Activated CD8-positive, alpha-beta T cell treated with anti-CD3 and anti-CD28 coated beads for 36 hours (primary cell): ENCODE measurements around the gene TNS2. TPM values are rescaled to one million over a fixed set of nuclear protein-coding genes. Genes with fewer than 3 reads are reported as not detected.

Experiments
- ATAC-seq: fragments of 200-7000 bp; cut with Tn5 transposase; one replicate; pipeline ENCODE4 v1.10.0; 2021; ENCODE audit warnings: mild to moderate bottlenecking, moderate library complexity
- CTCF ChIA-PET: fragments of 350-600 bp; sonication (Branson Sonifier 250); formaldehyde crosslinking; loops from one replicate; lab custom pipeline; 2021; ENCODE audit warnings: antibody characterized with exemption; lab: Charles Lee
- POLR2A ChIA-PET: fragments of 350-600 bp; sonication (Branson Sonifier 250); formaldehyde crosslinking; loops from one replicate; lab custom pipeline; 2021; ENCODE audit warnings: antibody characterized with exemption; lab: Charles Lee
- DNase-seq: peaks from one replicate; pipeline ENCODE4 v3.0.0-alpha.2; 2020
- H3K27ac Mint-ChIP-seq: one replicate; pipeline ENCODE4 v1.8.0; 2021; ENCODE audit warnings: mild to moderate bottlenecking, mixed read lengths
- H3K27me3 Mint-ChIP-seq: one replicate; pipeline ENCODE4 v1.8.0; 2021; ENCODE audit warnings: mixed read lengths
- H3K36me3 Mint-ChIP-seq: one replicate; pipeline ENCODE4 v1.8.0; 2021; ENCODE audit warnings: low read depth, mixed read lengths
- H3K4me1 Mint-ChIP-seq: one replicate; pipeline ENCODE4 v1.8.0; 2021; ENCODE audit warnings: low read depth, mixed read lengths
- H3K4me3 Mint-ChIP-seq: one replicate; pipeline ENCODE4 v1.8.0; 2021; ENCODE audit warnings: mild to moderate bottlenecking, moderate library complexity, mixed read lengths
- H3K9me3 Mint-ChIP-seq: one replicate; pipeline ENCODE4 v1.8.0; 2021; ENCODE audit warnings: mixed read lengths
- CTCF ChIP-seq: fragments of 200-600 bp; IDR thresholded peaks from one replicate; pipeline ENCODE4 v1.8.0; 2022; ENCODE audit warnings: antibody characterized with exemption, mild to moderate bottlenecking
- intact Hi-C: fragments of 100-400 bp; cut with micrococcal nuclease; formaldehyde crosslinking; loops from one replicate; pipeline ENCODE4 v1.10.0; 2022
- total RNA-seq, 2 experiments: library from RNA; stranded (reverse); gene quantifications; one replicate each; pipeline ENCODE4 v1.2.3, GENCODE V29; 2021

Gene TNS2
- total RNA-seq, 2 experiments from 2014 or later: 1.1 to 1.6 TPM

DNA sequence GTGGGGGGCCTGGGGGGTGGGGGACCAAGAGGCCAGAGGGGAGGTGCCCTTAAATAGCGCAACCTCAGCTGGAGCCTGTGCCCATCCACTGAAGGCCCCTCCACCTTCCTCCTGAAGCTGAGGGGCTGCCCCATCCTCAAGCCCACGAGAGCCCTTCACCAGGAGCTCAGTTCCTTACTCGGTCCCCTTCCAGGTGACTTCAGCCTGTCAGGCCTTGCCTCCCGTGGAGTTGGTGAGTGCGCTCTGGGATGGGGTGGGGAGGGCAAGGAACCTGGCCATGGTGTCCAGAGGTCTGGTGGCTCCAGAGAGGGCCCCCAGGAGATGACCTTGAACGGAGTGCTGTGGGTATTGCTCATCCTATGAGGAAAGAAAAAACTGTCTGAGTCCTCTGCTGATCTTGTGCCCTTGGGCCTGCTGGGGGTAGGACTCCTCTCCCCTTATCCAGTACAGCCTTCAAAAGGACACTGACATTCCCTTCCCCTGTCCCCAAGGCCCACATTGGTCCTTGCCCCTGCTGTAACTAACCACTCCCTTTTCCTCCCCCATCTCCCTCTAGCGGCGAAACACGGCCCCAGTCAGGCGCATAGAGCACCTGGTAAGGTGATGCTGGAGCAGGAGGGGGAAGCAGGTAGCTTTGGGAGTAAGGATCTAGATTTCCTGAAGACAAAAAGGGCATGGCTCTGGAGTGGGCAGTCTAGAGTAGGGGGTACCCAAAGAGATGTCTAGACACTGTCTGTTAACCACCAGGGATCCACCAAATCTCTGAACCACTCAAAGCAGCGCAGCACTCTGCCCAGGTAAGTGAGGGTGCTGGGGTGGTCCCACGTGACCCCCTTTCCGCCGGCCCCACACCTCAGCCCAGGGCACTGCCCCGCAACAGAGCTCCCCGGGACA lies 3.6 kb downstream of the TNS2 start:
- CTCF ChIA-PET: interaction anchor here (0.6 to 7.5 kb wide), 20 partner anchors 7 to 291 kb away, joined by 3 to 93 read pairs (median 5); partner anchors contain the start of genes AAAS, EIF4B, IGFBP6 and SOAT2
- no peaks in the 10 kb centered on the region for H3K9me3 Mint-ChIP-seq

DNA sequence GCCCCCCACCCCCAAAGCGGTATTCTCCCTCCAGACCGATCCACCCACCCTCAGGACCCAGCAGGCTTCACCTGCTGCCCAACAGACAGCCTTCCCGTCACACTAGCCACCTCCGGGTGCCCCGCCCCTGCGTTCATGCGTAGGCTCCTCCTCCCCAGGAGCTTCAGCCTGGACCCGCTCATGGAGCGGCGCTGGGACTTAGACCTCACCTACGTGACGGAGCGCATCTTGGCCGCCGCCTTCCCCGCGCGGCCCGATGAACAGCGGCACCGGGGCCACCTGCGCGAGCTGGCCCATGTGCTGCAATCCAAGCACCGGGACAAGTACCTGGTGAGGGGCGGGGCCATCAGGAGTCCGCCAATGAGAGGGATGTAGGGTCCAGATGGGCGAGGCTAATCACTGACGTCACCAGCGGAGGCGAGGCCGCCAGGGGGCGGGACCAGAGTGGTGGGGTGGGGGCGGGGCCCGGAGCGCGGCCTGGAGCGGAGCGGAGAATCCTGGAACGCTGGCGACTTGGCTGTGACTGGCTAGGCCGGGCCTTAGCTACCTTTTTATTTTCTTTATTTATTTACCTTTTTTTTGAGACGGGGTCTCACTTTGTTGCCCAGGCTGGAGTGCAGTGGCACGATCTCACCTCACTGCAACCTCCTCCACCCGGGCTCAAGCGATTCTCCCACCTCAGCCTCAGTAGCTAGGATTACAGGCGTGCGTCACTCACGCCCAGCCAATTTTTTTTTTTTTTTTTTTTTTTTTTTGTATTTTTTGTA lies 4.4 kb downstream of the TNS2 start:
- H3K9me3 Mint-ChIP-seq: no peaks in the 10 kb centered on the region
- DNase-seq (peak; percentile 97), ATAC-seq (peak; percentile 96)
- intact Hi-C loops: no loop called here
- no peak for TF ChIP-seq CTCF
- H3K27ac Mint-ChIP-seq: peak overlapping the region; percentile 90
- H3K27me3 Mint-ChIP-seq: no peaks in the 10 kb centered on the region
- no peaks in the 10 kb centered on the region for H3K36me3 Mint-ChIP-seq
- ChIA-PET CTCF (interaction anchor here (0.6 to 7.5 kb wide), 19 partner anchors 8 to 325 kb away, joined by 3 to 93 read pairs (median 5); partner anchors contain the start of genes AAAS, EIF4B, IGFBP6 and SOAT2), POLR2A (interaction anchor here (0.8 to 2.8 kb wide), 10 partner anchors 10 to 105 kb away, joined by 3 to 15 read pairs (median 3); partner anchors contain the start of gene SPRYD3)
- H3K4me1 Mint-ChIP-seq: peaks cover 10% of the 10 kb centered on the region
- peak overlapping the region; percentile 91 for H3K4me3 Mint-ChIP-seq

More for the DNA sequence above, 3.6 kb downstream of the TNS2 start:
- ATAC-seq (peak; percentile 14), DNase-seq (peak; percentile 64)
- H3K4me3 Mint-ChIP-seq: peak overlapping the region; percentile 91
- no peaks in the 10 kb centered on the region for H3K27me3 Mint-ChIP-seq
- POLR2A ChIA-PET: interaction anchor here (0.9 to 2.8 kb wide), 11 partner anchors 11 to 64 kb away, joined by 3 to 15 read pairs (median 3); partner anchors contain the start of gene SPRYD3
- H3K4me1 Mint-ChIP-seq: peaks cover 18% of the 10 kb centered on the region
- peak; percentile 53 for TF ChIP-seq CTCF
- peak overlapping the region; percentile 90 for H3K27ac Mint-ChIP-seq
- H3K36me3 Mint-ChIP-seq: no peaks in the 10 kb centered on the region
- intact Hi-C loops: no loop called here

GRCh38 chr12:53055471-53056266 lies 5.8 kb downstream of the TNS2 start:
- POLR2A ChIA-PET: interaction anchor here (0.9 to 2.8 kb wide), 7 partner anchors 8 to 43 kb away, joined by 3 to 15 read pairs (median 4); partner anchors contain the start of gene SPRYD3
- Mint-ChIP-seq H3K36me3 (no peaks in the 10 kb centered on the region), H3K4me3 (no peak overlapping the region), H3K9me3 (no peaks in the 10 kb centered on the region), H3K27ac (no peak overlapping the region), H3K27me3 (no peaks in the 10 kb centered on the region), H3K4me1 (peaks cover 6% of the 10 kb centered on the region)
- CTCF ChIA-PET: interaction anchor here (1.1 to 7.5 kb wide), 6 partner anchors 10 to 171 kb away, joined by 4 to 93 read pairs (median 6); partner anchors contain the start of gene IGFBP6
- TF ChIP-seq CTCF: no peak
- intact Hi-C loops: no loop called here
- ATAC-seq: no peak
- no peak for DNase-seq

- ChIA-PET CTCF (interaction anchor here (1.1 to 7.5 kb wide), 4 partner anchors 9 to 172 kb away, joined by 4 to 93 read pairs (median 13); partner anchors contain the start of gene IGFBP6), POLR2A (interaction anchor here (0.6 to 2.8 kb wide), 5 partner anchors 15 to 42 kb away, joined by 3 to 9 read pairs (median 4); partner anchors contain the start of gene SPRYD3)
- H3K27ac Mint-ChIP-seq: no peak overlapping the region
- no peak for TF ChIP-seq CTCF
- no peaks in the 10 kb centered on the region for H3K36me3 Mint-ChIP-seq
- ATAC-seq (no peak), DNase-seq (no peak)
- no peaks in the 10 kb centered on the region for H3K27me3 Mint-ChIP-seq
- peaks cover 6% of the 10 kb centered on the region for H3K4me1 Mint-ChIP-seq
- no peaks in the 10 kb centered on the region for H3K9me3 Mint-ChIP-seq
- intact Hi-C loops: no loop called here
- H3K4me3 Mint-ChIP-seq: no peak overlapping the region
Observed at GRCh38 chr12:53056296-53056695, 6.4 kb downstream of the TNS2 start.
